ENCODE results near the gene GGNBP2. TPM values are rescaled to one million over a fixed set of nuclear protein-coding genes. Genes with fewer than 3 reads are reported as not detected.

Gene GGNBP2
- total and polyA plus RNA-seq, 2 of the 8 experiments (the other 6 are each of a cell fraction or from before 2014, with no cell fraction given): 29.2 to 35.8 TPM

- no peak for TF ChIP-seq ATF3 (IDR thresholded peaks at IDR 0.05; ENCODE audit: insufficient read depth, low read depth, low read length)
- no peak for TF ChIP-seq SAP30 (IDR thresholded peaks at IDR 0.05; ENCODE audit: insufficient read depth, insufficient replicate concordance, low read length)
Measured at GRCh38 chr17:36631022-36631421, 86.3 kb downstream of the GGNBP2 start (continued).
